ENCODE data around the gene ALX4. TPM values are rescaled to one million over a fixed set of nuclear protein-coding genes. Genes with fewer than 3 reads are reported as not detected.

ALX4 gene
- polyA plus RNA-seq, 3 donors: not detected

DNA sequence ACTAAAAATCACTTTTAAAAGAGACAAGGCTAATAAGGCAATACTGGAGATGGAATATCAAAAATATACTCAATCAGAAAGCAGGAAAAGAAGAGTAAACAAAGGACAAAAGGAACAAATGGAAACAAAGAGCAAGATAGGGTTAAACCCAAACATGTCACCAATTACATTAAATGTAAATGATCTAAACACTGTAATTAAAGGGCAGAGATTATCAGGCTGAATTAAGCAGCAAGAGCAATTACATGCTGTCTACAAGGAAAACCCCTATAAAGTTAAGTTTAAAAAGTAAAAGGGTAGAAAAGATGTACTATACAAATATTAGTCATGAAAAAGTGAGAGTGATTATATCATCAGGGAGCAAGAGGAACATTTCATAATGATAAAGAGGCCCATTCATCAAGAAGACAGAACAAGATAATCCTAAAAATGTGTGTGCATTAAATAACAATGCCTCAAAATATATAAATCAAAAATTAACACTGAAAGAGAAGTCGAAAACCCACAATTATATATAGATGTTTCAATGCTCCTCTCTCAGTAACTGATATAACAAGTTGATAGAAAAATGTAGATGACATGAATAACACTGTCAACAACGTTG is 56.8 kb downstream of the ALX4 start:
- no peaks in the 10 kb centered on the region for H3K36me3 ChIP-seq (replicated peaks in 1 of 2; ENCODE audit: control insufficient read depth in 1 of 2, insufficient read depth in 2 of 2, low read length in 2 of 2)
- whole genome bisulfite sequencing (ENCODE audit: insufficient coverage): no CpG with 5 or more reads among the region's 2 CpGs
- H3K4me3 Mint-ChIP-seq: no peak overlapping the region
- H3K4me2 ChIP-seq (replicated peaks; ENCODE audit: extremely low read depth, low read length, poor library complexity, severe bottlenecking): no peak overlapping the region
- no peaks in the 10 kb centered on the region for H4K20me1 ChIP-seq (ENCODE audit: insufficient read depth, low read length)
- H3K79me2 ChIP-seq (ENCODE audit: insufficient read depth, low read length): no peaks in the 10 kb centered on the region
- H3K27ac Mint-ChIP-seq: no peak overlapping the region
- H3K9me3 Mint-ChIP-seq: peaks cover 13 to 30% (median 17%) of the 10 kb centered on the region in 7 donors
- H3K9me3 ChIP-seq (replicated peaks in 1 of 2; ENCODE audit: control insufficient read depth in 1 of 2, insufficient read depth in 1 of 2, low read length in 2 of 2): peaks cover 0 to 11% of the 10 kb centered on the region in 2 donors
- H3K4me3 ChIP-seq (replicated peaks in 1 of 3; ENCODE audit: low read depth in 2 of 3, low read length in 3 of 3): no peak overlapping the region
- no peak for DNase-seq
- H3K4me1 ChIP-seq (ENCODE audit: control insufficient read depth in 1 of 2, insufficient read depth in 2 of 2, low read length in 2 of 2): no peaks in the 10 kb centered on the region
- H3K9ac ChIP-seq (ENCODE audit: insufficient read depth, low read length, poor library complexity, severe bottlenecking): no peak overlapping the region
- intact Hi-C loops (cut with micrococcal nuclease): no loop called here
- H3K27me3 ChIP-seq (ENCODE audit: control insufficient read depth in 2 of 2, insufficient read depth in 2 of 2, low read length in 2 of 2): no peaks in the 10 kb centered on the region
- TF ChIP-seq, protein P1, sequence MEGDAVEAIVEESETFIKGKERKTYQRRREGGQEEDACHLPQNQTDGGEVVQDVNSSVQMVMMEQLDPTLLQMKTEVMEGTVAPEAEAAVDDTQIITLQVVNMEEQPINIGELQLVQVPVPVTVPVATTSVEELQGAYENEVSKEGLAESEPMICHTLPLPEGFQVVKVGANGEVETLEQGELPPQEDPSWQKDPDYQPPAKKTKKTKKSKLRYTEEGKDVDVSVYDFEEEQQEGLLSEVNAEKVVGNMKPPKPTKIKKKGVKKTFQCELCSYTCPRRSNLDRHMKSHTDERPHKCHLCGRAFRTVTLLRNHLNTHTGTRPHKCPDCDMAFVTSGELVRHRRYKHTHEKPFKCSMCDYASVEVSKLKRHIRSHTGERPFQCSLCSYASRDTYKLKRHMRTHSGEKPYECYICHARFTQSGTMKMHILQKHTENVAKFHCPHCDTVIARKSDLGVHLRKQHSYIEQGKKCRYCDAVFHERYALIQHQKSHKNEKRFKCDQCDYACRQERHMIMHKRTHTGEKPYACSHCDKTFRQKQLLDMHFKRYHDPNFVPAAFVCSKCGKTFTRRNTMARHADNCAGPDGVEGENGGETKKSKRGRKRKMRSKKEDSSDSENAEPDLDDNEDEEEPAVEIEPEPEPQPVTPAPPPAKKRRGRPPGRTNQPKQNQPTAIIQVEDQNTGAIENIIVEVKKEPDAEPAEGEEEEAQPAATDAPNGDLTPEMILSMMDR (IDR thresholded peaks at IDR 0.05): no peak
- H2AFZ ChIP-seq (ENCODE audit: insufficient read depth, low read depth, low read length, poor library complexity, severe bottlenecking): no peak overlapping the region
- H3K27ac ChIP-seq (ENCODE audit: low read depth in 1 of 2, low read length in 2 of 2): no peak overlapping the region
- peaks cover 4 to 16% of the 10 kb centered on the region in 2 donors for H3K36me3 Mint-ChIP-seq
- peaks cover 0 to 2% (median 1%) of the 10 kb centered on the region in 3 donors for H3K27me3 Mint-ChIP-seq (ENCODE audit: low read depth in 3 of 3)
- no peaks in the 10 kb centered on the region for H3K4me1 Mint-ChIP-seq

DNA sequence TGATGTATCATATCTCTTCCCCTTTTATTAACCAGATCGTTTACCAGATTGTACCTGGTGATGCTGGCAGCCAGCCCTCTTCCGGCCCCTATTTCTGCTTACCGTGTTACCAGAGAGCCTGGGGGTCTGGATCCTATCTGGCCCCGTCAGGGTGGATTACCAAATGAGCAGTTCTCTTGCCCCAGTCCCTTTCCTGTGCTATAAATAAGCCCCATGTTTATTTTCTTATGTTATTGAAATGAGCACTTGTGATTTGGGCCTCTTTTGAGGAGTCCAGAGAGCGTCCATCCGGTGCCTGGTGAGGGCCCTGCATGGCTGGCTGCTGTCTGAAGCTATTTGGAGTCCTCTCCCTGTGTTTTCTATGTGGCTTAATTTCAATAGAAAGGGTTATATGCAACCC is 59.5 kb downstream of the ALX4 start:
- Mint-ChIP-seq H3K4me3 (no peak overlapping the region), H3K9me3 (peaks cover 13 to 30% (median 17%) of the 10 kb centered on the region in 7 donors), H3K27me3 (ENCODE audit: low read depth in 3 of 3) (peaks cover 0 to 2% (median 1%) of the 10 kb centered on the region in 3 donors), H3K36me3 (peaks cover 9 to 23% of the 10 kb centered on the region in 2 donors), H3K4me1 (no peaks in the 10 kb centered on the region), H3K27ac (no peak overlapping the region)
- DNase-seq: no peak
- Histone ChIP-seq H3K27me3 (ENCODE audit: control insufficient read depth in 2 of 2, insufficient read depth in 2 of 2, low read length in 2 of 2) (no peaks in the 10 kb centered on the region), H4K20me1 (ENCODE audit: insufficient read depth, low read length) (no peaks in the 10 kb centered on the region), H3K79me2 (ENCODE audit: insufficient read depth, low read length) (no peaks in the 10 kb centered on the region), H3K4me3 (replicated peaks in 1 of 3; ENCODE audit: low read depth in 2 of 3, low read length in 3 of 3) (no peak overlapping the region), H3K36me3 (replicated peaks in 1 of 2; ENCODE audit: control insufficient read depth in 1 of 2, insufficient read depth in 2 of 2, low read length in 2 of 2) (no peaks in the 10 kb centered on the region), H3K9me3 (replicated peaks in 1 of 2; ENCODE audit: control insufficient read depth in 1 of 2, insufficient read depth in 1 of 2, low read length in 2 of 2) (peaks cover 0 to 11% of the 10 kb centered on the region in 2 donors), H3K9ac (ENCODE audit: insufficient read depth, low read length, poor library complexity, severe bottlenecking) (no peak overlapping the region), H2AFZ (ENCODE audit: insufficient read depth, low read depth, low read length, poor library complexity, severe bottlenecking) (no peak overlapping the region), H3K27ac (ENCODE audit: low read depth in 1 of 2, low read length in 2 of 2) (no peak overlapping the region), H3K4me2 (replicated peaks; ENCODE audit: extremely low read depth, low read length, poor library complexity, severe bottlenecking) (no peak overlapping the region), H3K4me1 (ENCODE audit: control insufficient read depth in 1 of 2, insufficient read depth in 2 of 2, low read length in 2 of 2) (no peaks in the 10 kb centered on the region)
- WGBS (ENCODE audit: insufficient coverage): 100% methylated on average over 2 of the region's 6 CpGs
- intact Hi-C loops (cut with micrococcal nuclease): no loop called here
- TF ChIP-seq, protein P1 (IDR thresholded peaks at IDR 0.05): no peak

Data from CD14-positive monocyte (primary cell).